Upper lobe of left lung (tissue), 6 donors: ENCODE measurements around the gene ZNF513. TPM values are rescaled to one million over a fixed set of nuclear protein-coding genes. Genes with fewer than 3 reads are reported as not detected.

ENCODE experiments used
- ATAC-seq, 2 donors: fragments of 200-7000 bp; cut with Tn5 transposase; one replicate each; pipeline ENCODE4 v1.9.1; 2022; ENCODE audit warnings: mild to moderate bottlenecking in 2 of 2, moderate library complexity in 2 of 2; ENCODE audit not compliant: low FRiP score in 2 of 2
- DNase-seq, 2 donors: peaks; one replicate each; pipeline ENCODE4 v3.0.0-alpha.2; 2019 to 2020
- H3K27ac ChIP-seq, 4 donors: fragments of 200-600 bp; sonication (generic); one replicate each; pipeline ENCODE4 v1.5.1; 2016 to 2019
- H3K27me3 ChIP-seq, 4 donors: fragments of 200-600 bp; sonication (generic); one replicate each; pipeline ENCODE4 v1.5.1; 2017 to 2019
- H3K36me3 ChIP-seq, 4 donors: fragments of 200-600 bp; sonication (generic); one replicate each; pipeline ENCODE4 v1.5.1; 2016 to 2019
- H3K4me1 ChIP-seq, 4 donors: fragments of 200-600 bp; sonication (generic); one replicate each; pipeline ENCODE4 v1.5.1; 2018 to 2019
- H3K4me3 ChIP-seq, 4 donors: fragments of 200-600 bp; sonication (generic); one replicate each; pipeline ENCODE4 v1.5.1; 2017 to 2019; ENCODE audit warnings: mild to moderate bottlenecking in 2 of 4, moderate library complexity in 1 of 4
- H3K9me3 ChIP-seq, 4 donors: fragments of 200-600 bp; sonication (generic); one replicate each; pipeline ENCODE4 v1.5.1; 2018 to 2019
- EP300 ChIP-seq, 4 donors: sonication (generic); formaldehyde crosslinking; IDR thresholded peaks; one replicate each; pipeline ENCODE4 v1.5.1; 2017; ENCODE audit warnings: antibody characterized with exemption in 4 of 4, control low read depth in 2 of 4
- POLR2A ChIP-seq, 4 donors: fragments of 450-650 bp; IDR thresholded peaks; one replicate each; pipeline ENCODE4 v1.5.1; 2016 to 2017; ENCODE audit warnings: antibody characterized with exemption in 4 of 4, mild to moderate bottlenecking in 2 of 4
- POLR2AphosphoS5 ChIP-seq, 2 donors: sonication (generic); formaldehyde crosslinking; IDR thresholded peaks; one replicate each; pipeline ENCODE4 v1.5.1; 2017; ENCODE audit warnings: antibody characterized with exemption in 2 of 2
- WGBS, 2 donors: methylation state at CpG; one replicate each; pipeline ENCODE4 v1.1.5; 2017 to 2018; 5-methylcytosine and 5-hydroxymethylcytosine counted together
- total RNA-seq, 6 donors: library from RNA; depleted of rRNA in 4 of 6; stranded (reverse); fragments of >200 nt in 4 of 6; gene quantifications; one replicate each; pipeline versions ENCODE4 v1.1.0 to v1.2.1, GENCODE V29; 2016 to 2021
- TF ChIP-seq, protein P1 (sequence below), 6 experiments: fragments of 450-650 bp in 4 of 6; fragments of 200-600 bp in 2 of 6; sonication (generic) in 2 of 6; IDR thresholded peaks; one replicate each; pipeline ENCODE4 v1.5.1; 2016 to 2019; ENCODE audit warnings: antibody characterized with exemption in 6 of 6
- donor health status: DM: no; HTN: no; CAD: no; lungs with moderate emphysema.
- donor health status: DM: no; HTN: yes; CAD: no; lungs with severe emphysema.

ZNF513 gene
- total RNA-seq, 6 donors from 2014 or later: 9.3 to 31.4 (median 18.0) TPM

DNA sequence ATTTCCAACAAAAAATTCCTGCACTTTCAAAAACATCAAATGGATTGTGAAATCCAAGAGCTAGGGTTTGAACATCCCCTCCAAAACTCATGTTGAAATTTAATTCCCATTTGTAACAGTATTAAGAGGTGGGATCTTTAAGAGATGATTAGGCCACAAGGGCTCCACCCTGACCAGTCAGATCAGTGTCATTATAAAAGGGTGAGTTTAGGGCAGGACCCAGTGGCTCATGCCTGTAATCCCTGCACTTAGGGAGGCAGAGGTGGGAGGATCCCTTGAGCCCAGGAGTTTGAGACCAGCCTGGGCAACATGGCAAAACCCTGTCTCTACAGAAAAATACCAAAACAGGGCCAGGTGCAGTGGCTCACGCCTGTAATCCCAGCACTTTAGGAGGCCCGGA is 32.9 kb downstream of the ZNF513 start:
- ATAC-seq (peak in 1 of 2 donors; percentile 56), DNase-seq (no peak)
- WGBS, 2 donors: 95% methylated on average over 2 of the region's 2 CpGs
- Histone ChIP-seq H3K4me3 (no peak overlapping the region), H3K27me3 (no peaks in the 10 kb centered on the region), H3K9me3 (no peaks in the 10 kb centered on the region), H3K4me1 (peaks cover 0 to 7% (median 2%) of the 10 kb centered on the region in 4 donors), H3K36me3 (peaks cover 6 to 14% (median 10%) of the 10 kb centered on the region in 4 donors), H3K27ac (no peak overlapping the region)
- TF ChIP-seq, protein P1, sequence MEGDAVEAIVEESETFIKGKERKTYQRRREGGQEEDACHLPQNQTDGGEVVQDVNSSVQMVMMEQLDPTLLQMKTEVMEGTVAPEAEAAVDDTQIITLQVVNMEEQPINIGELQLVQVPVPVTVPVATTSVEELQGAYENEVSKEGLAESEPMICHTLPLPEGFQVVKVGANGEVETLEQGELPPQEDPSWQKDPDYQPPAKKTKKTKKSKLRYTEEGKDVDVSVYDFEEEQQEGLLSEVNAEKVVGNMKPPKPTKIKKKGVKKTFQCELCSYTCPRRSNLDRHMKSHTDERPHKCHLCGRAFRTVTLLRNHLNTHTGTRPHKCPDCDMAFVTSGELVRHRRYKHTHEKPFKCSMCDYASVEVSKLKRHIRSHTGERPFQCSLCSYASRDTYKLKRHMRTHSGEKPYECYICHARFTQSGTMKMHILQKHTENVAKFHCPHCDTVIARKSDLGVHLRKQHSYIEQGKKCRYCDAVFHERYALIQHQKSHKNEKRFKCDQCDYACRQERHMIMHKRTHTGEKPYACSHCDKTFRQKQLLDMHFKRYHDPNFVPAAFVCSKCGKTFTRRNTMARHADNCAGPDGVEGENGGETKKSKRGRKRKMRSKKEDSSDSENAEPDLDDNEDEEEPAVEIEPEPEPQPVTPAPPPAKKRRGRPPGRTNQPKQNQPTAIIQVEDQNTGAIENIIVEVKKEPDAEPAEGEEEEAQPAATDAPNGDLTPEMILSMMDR (IDR thresholded peaks at IDR 0.05): no peak
- no peak for TF ChIP-seq POLR2AphosphoS5 (IDR thresholded peaks at IDR 0.05)
- TF ChIP-seq POLR2A (IDR thresholded peaks at IDR 0.05): no peak
- no peak for TF ChIP-seq EP300 (IDR thresholded peaks at IDR 0.05)

DNA sequence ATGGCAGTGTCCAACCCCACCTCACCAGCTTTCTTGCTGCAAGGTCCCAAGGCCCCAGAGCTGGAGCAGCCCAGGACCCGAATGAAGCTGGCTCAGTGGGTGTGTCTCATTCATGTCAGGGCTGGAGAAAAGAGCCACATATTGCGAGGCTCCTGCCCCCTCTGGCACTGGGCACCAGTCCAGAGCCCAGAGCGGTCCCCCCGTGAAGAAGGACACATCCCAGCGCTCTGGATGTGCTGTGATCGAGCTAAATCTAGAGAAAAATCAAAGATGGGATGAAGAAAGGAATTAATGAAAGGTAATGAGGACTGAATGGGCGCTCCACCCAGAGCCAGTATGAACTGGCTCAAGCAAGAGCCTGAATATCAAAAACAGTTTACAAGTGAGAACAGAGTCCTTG is 44.4 kb downstream of the ZNF513 start:
- WGBS, 2 donors: 92 to 99% methylated on average over 7 of the region's 7 CpGs
- H3K27ac ChIP-seq: no peak overlapping the region
- H3K9me3 ChIP-seq: no peaks in the 10 kb centered on the region
- H3K4me3 ChIP-seq: no peak overlapping the region
- DNase-seq (no peak), ATAC-seq (no peak)
- no peaks in the 10 kb centered on the region for H3K27me3 ChIP-seq
- no peak for TF ChIP-seq POLR2A (IDR thresholded peaks at IDR 0.05)
- TF ChIP-seq EP300 (IDR thresholded peaks at IDR 0.05): no peak
- no peak for TF ChIP-seq POLR2AphosphoS5 (IDR thresholded peaks at IDR 0.05)
- TF ChIP-seq, protein P1 (IDR thresholded peaks at IDR 0.05): no peak
- H3K36me3 ChIP-seq: peaks cover 47 to 99% (median 84%) of the 10 kb centered on the region in 4 donors
- no peaks in the 10 kb centered on the region for H3K4me1 ChIP-seq

DNA sequence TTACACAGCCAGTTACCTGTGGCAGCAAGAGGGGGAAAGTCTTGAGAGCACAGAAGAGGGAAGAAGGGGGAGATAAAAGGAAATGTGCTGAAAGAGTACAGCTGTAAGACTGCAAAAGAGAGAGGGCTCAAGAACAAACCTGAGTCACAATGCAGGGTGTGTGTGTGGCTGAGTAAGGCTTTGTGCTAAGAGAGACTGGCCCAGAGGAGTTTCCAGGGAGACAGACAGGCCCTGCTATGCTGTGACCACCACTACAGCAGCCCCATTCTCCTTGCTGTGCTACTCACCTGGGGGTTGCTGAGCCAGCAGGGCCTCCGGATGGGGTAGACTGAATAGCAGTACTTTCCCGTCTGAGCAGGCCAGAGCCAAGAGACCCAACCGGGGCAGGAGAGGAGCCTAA is 45.2 kb downstream of the ZNF513 start:
- H3K27me3 ChIP-seq: no peaks in the 10 kb centered on the region
- ATAC-seq: no peak
- H3K4me1 ChIP-seq: no peaks in the 10 kb centered on the region
- H3K9me3 ChIP-seq: no peaks in the 10 kb centered on the region
- TF ChIP-seq POLR2A (IDR thresholded peaks at IDR 0.05): no peak
- DNase-seq: no peak
- no peak overlapping the region for H3K4me3 ChIP-seq
- WGBS, 2 donors: 82 to 87% methylated on average over 3 of the region's 3 CpGs
- H3K27ac ChIP-seq: no peak overlapping the region
- H3K36me3 ChIP-seq: peaks cover 44 to 99% (median 80%) of the 10 kb centered on the region in 4 donors

Other genes starting within 250 kb of the ZNF513 start
- 100 to 1,000 TPM in 1 of 6 donors, 10 to 100 TPM in 5; 45.7 to 102 (median 66.0) TPM for gene PREB, start 246.1 kb downstream of the ZNF513 start, total RNA-seq
- not detected for gene PRR30, start 241.3 kb downstream of the ZNF513 start, total RNA-seq
- gene TCF23, start 231.7 kb downstream of the ZNF513 start, total RNA-seq: under 1 TPM in 2 of 6 donors, not detected in 4; 0.13 to 0.20 TPM
- 100 to 1,000 TPM in 4 of 6 donors, 10 to 100 TPM in 2; 53.4 to 126 (median 112) TPM for gene ATRAID, start 168.7 kb downstream of the ZNF513 start, total RNA-seq
- 10 to 100 TPM; 13.6 to 29.6 (median 21.0) TPM for gene SLC5A6, start 168.5 kb downstream of the ZNF513 start, total RNA-seq
- 10 to 100 TPM; 19.8 to 66.0 (median 33.5) TPM for gene CAD, start 163.4 kb downstream of the ZNF513 start, total RNA-seq
- gene SLC30A3, start 117.7 kb downstream of the ZNF513 start, total RNA-seq: 1 to 10 TPM in 4 of 6 donors, under 1 TPM in 2; 0.20 to 2.3 (median 1.2) TPM
- gene DNAJC5G, start 105.3 kb downstream of the ZNF513 start, total RNA-seq: not detected
- under 1 TPM in 1 of 6 donors, not detected in 5; 0.49 TPM for gene TRIM54, start 98.3 kb downstream of the ZNF513 start, total RNA-seq
- gene UCN, start 72.3 kb downstream of the ZNF513 start, total RNA-seq: 10 to 100 TPM in 2 of 6 donors, 1 to 10 TPM in 4; 2.6 to 81.7 (median 4.6) TPM
- gene MPV17, start 57.6 kb downstream of the ZNF513 start, total RNA-seq: 10 to 100 TPM; 51.2 to 99.3 (median 75.9) TPM
- gene GTF3C2, start 24.0 kb downstream of the ZNF513 start, total RNA-seq: 100 to 1,000 TPM in 1 of 6 donors, 10 to 100 TPM in 5; 43.9 to 104 (median 48.9) TPM
- 10 to 100 TPM; 24.8 to 48.2 (median 29.8) TPM for gene EIF2B4, start 10.4 kb downstream of the ZNF513 start, total RNA-seq
- gene SNX17, start 10.1 kb downstream of the ZNF513 start, total RNA-seq: 100 to 1,000 TPM in 3 of 6 donors, 10 to 100 TPM in 3; 69.1 to 142 (median 113) TPM
- gene PPM1G, start 28.9 kb upstream of the ZNF513 start, total RNA-seq: 10 to 100 TPM; 39.8 to 60.6 (median 55.3) TPM
- gene NRBP1, start 47.9 kb upstream of the ZNF513 start, total RNA-seq: 10 to 100 TPM; 46.5 to 81.5 (median 62.5) TPM
- gene KRTCAP3, start 61.6 kb upstream of the ZNF513 start, total RNA-seq: 10 to 100 TPM; 13.8 to 39.7 (median 31.0) TPM
- gene IFT172, start 109.0 kb upstream of the ZNF513 start, total RNA-seq: 10 to 100 TPM; 24.3 to 80.6 (median 29.8) TPM
- gene FNDC4, start 114.5 kb upstream of the ZNF513 start, total RNA-seq: 1 to 10 TPM in 5 of 6 donors, not detected in 1; 1.1 to 4.6 (median 2.6) TPM
- gene GCKR, start 116.1 kb upstream of the ZNF513 start, total RNA-seq: under 1 TPM in 2 of 6 donors, not detected in 4; 0.24 to 0.83 TPM
- 10 to 100 TPM; 19.5 to 74.4 (median 26.4) TPM for gene ZNF512, start 202.3 kb upstream of the ZNF513 start, total RNA-seq
- gene CCDC121, start 248.3 kb upstream of the ZNF513 start, total RNA-seq: 1 to 10 TPM; 1.3 to 7.3 (median 3.6) TPM
- 10 to 100 TPM in 5 of 6 donors, 1 to 10 TPM in 1; 9.3 to 31.2 (median 21.6) TPM for gene GPN1, start 248.3 kb upstream of the ZNF513 start, total RNA-seq